Stimulated activated CD8-positive, alpha-beta memory T cell treated with anti-CD3 and anti-CD28 coated beads, Interleukin-12 subunit alpha, Interleukin-12 subunit beta, amount 100 ng/mL, for 24 hours (primary cell): Measurements from ENCODE around the gene BCL11A.

ENCODE experiments used
- DNase-seq: peaks from one replicate; pipeline ENCODE4 v3.0.0-alpha.2; 2020; ENCODE audit errors: extremely low read depth

Gene BCL11A

DNA sequence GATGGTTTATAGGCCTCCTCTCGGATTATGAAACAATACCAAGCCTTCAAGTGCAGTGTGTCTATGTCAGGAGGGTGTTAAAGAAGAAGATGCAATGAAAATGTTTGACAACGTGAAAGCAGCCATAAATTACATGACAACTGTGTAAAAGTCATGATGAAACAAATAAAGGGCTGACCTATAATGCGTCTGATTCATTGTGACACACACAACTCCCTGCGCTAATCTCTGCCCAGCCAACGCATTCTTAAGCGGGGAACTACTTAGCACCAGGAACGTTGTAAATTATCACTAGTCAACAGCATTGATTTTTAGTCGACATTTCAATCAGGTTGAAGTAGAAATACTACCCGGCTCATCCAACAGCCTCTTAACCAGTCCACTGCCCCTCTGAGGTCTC is 26.8 kb downstream of the BCL11A start:
- no peak for DNase-seq

DNA sequence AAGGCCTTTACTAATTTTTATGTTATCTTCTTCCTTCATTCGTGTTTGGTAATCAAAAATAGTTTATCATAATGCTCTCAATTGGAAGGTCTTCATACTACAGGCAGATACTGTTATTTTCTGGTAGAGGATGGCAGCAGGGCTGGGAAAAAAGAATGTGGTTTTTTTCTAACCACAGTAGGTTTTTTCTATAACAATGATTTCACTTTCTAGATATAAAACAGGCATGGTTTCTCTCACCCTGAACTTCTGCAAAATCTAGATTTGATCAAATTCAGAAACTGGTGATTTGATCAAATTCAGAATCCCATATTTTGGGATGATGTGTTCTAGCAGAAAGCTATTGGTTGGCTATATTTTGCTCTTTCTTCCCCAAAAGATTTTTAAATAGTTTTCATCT is 27.6 kb downstream of the BCL11A start:
- DNase-seq, result no peak

DNA sequence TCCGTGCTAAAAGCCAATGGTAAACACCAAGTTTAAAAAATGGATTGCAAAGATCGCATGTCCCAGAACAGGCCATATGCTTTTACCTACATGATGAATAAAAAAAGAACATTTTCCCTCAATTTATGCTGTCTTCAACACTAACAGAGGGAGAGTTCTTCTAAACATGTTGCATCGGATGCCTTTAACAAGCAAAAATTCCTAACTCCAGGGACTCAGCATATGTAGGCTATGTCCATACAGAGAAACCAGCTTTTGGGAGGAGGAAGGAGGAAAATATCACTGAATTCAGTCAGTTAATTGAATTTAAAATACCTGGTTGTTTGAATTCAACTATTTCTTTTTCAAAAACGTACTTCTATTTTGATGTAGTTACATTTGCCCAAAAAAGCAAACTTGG is 28.6 kb downstream of the BCL11A start:
- DNase-seq, result no peak

DNA sequence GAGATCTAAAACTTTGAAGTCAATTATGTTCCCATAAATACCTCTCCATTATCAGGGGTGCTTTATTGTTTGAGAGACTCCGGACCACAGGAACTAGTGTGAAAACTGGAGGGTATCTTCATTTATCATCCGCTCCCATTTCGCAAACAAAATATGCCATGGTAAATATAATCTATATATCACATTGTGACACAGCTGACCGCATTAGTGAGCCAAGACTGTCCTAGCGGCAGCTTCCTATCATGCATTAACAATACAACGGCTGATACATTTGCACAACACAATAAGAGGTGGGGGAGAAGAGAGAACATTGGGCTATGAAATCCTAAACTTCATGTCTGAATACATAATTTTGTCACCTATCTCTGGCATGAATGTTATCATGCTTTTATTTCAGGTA is 29.5 kb downstream of the BCL11A start:
- DNase-seq, result no peak

DNA sequence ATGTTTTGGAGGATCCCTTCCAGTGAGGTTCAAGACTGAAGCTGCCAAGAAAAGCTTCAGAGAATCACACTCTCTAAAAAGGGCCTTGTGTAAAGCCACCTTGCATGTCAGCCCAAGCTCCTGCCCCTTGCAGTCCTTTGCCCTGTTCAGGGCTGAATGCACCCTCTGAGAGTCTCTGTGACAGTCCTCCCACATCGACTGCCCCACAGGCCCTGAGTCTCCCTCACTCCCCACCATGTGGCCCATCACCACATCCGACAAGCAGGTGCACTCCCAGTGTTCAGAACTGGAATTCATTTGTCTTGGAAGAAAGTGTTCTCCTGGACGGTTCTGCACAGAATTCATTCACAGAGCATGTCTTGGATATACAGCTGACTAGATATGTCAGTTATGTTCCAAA is 31.0 kb downstream of the BCL11A start:
- DNase-seq, result no peak

DNA sequence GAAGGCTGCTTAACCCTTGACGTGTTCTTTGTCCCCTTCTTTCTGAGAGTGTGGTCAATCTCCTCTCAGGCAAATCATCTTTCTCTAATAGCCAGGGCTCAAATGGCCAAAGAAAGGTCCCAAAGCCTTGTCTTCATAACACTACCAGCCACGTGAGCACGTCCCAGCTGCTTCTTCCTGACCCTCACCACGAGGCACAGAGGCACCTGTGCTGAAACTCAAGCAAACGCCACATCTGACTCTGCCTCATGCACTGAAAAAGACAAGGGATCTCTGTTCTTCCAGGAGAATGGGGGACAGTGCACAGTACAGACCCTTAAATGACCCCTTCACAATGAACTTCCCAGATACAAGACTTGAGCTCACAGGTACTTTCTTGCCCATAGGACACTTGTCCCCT is 31.8 kb downstream of the BCL11A start:
- DNase-seq, result no peak

DNA sequence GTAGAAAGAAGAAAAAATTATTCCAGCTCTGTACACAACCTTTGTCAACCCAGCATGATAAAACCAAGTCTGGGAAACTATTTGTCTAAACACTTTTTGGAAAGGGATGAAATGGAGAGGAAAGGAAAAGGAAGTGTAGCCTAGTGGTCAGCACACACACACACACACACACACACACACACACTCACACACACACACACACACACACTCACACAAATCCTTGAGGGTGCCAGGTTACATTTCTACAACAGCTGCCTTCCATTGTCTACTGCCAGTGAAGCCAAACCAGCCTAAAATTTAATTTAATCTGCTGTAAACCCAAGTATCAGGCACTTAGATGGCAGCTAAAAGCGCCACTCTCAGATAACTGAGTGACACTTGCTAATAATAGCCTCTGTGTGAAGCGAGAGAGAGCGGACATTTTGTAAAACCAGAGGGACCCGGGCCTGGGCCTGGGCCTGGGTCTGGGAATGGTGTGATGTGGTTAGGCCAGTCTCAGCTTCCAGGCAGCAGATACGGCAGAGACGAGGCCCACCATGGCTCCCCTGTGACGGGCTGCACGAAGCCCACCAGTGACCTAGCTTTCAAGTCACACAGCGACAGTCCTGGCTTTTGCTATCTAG is 32.4 kb downstream of the BCL11A start:
- no peak for DNase-seq

DNA sequence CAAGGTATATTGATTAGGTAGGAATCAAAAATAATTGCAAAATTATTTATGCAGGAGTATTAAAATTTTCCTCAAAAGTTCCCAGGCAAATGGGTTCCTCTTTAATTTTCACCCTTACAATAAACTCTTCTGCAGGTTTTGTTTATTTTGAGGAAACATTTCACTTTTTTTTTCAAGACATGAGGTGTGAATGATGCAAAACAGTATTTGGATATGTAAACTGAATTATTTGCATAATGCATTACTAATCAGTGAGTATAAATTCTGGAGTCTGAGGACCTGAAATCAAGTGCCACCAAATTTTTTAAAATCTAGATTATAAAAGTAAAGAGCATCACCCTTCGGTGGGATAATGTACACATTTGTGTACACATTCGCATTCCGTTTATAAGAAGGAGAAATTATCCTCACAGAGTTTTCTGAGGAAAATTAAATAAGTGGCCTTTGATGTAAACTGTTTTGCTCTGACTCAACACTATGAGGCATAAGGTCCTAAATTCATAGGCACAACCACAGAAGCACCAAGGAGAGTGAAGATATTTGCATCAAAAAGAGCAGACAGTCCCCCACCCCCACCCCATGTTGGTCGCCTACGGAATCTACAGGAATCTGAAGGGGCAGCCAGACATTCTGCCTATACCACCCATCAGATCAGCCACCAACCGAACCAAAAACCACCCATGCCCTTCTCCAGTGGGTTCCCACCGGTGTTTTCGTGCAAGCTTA is 33.1 kb downstream of the BCL11A start:
- no peak for DNase-seq

DNA sequence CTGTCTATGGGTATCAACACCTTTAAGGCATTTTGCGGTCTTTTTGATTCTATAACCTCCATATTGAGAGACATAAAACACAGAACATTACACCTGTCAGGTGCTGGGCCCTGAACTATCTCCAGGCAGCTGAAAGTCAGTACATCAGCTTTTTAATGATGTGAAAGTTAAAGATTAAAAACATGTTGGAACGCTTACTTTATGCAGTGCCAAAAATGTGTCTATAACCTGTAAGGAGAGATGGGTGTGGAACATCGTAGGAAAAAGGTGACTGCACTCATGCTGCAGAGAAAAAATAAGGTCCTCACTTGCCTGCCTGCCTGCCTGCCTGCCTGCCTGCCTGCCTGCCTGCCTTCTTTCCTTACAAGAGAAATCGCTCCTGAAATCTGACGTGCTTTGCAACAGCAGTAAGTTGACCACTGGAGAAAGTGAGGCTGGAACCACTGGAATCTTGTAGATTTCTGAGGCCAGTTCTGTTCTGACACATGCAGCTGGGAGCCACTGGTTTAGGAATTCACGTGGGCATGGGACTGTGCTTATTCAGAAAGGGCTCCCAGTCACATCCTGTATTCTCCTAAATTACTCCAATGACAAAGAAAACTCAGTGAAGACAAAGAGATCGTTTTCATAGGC is 34.1 kb downstream of the BCL11A start:
- no peak for DNase-seq

DNA sequence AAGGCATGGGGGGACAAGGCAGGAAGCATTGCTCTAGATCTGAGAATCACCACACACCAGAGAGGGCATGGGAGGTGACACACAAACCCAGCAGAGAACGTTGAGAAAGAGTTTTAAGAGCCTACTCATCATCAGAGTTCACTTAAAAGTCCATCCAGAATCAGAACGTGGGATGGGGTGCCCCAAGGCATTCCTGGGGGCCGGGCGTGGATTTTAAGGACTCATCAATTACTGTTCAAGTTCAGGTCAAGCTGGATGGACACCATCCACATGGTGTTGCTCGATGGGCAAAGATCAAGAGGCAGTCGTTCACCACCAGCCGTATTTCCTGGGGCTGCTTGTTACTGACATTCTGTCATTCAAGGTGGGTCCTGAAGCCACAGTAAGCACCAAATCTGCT is 34.9 kb downstream of the BCL11A start:
- DNase-seq, result no peak

DNA sequence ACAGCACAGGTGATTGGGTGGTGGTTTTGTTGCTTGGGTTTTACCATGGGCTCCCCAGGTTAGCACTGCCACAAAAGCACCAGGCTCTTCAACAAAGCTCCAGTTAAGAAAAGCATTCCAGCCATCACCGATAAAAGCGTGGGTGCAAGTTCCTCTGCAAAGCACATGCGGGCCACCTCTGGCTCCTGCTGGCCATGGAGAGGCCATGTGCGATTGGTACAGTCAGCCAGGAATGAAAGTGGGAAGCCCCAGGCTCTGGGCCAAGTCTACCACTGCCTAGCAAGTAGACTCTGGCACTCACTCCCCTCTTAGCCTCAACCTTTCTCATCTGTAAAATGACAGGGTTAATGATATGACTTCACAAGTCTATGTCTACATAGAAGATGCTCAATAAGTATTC is 36.0 kb downstream of the BCL11A start:
- DNase-seq, result no peak

DNA sequence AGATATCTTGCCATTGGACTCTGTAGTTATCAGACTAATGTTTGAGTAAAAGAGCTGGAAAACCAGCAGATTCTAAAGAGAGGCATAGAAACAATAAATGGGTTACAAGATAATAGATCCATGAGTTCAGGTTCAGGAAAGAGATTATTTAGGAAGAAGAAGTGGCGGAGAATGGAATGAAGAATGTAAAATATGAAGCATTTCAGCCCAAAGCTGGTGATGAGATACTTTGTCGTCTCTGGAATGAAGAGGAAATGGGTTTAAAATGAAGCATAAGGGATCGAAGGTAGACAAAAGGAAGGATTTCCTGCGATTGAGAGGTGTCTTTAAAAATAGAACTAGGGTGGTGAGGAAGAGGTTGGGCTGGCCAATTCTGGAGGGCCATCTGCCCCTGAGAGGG is 36.6 kb downstream of the BCL11A start:
- DNase-seq, result no peak

DNA sequence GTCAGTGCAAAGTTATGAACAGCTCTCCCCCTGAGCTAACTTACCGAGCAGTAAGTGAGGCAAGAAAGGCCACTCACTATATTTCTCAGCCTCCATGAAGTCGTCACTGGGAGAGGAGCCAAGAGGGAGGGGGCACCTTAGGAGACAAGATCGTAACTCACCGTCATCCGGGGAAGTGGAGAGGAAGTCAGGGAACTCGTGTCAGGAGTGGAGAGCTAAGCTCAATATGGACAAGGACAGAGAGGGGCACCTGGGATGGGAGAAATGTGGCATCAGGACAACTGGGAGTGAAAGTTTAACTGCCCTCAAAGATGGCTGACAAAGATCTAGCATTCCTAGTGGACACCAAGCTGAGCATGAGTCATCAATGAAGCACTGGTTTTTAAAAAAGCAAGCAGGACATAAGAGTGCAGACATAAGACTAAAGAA is 37.1 kb downstream of the BCL11A start:
- no peak for DNase-seq

DNA sequence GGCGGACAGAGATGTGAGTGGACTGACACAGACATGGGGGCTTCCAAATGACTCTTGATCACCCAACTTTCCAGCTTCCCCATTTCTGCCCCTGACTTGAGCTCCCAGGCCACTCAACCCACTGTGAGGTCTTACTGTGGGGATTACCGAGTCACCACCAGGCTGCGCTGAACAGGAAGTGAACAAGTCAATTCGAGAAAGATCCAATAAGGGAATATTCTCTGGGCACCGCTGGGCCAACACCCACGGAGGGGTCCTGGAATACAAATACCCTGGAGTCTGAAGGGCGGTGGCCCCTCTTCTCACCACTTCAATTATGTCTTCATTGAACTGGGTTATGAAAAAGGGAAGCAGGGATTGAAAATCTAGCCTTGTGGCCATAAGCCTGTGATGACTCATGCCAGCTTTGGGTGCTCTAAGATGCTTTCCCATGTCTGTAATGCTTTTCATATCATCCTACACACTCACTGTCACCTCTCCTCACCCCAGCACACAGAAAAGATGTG is 37.7 kb downstream of the BCL11A start:
- DNase-seq, result no peak

DNA sequence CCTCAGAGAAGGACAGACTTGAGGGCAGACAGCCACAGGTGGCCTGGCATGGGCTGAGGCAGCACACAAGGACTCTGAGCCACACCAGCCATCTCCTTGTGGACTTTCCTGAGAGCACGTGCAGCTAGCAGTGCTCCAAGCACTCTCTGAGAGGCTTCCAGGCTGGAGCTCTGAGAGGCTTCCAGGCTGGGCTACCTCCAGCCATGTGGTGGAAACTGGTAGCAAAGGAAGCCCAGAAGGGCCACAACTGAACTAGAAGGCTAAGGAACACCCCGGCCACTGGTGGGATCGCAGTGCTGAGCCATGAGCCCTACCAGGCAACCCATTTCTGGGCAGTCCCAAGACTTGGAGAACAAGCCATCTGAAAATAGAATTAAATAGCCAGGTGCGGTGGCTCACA is 39.5 kb downstream of the BCL11A start:
- DNase-seq, result no peak

DNA sequence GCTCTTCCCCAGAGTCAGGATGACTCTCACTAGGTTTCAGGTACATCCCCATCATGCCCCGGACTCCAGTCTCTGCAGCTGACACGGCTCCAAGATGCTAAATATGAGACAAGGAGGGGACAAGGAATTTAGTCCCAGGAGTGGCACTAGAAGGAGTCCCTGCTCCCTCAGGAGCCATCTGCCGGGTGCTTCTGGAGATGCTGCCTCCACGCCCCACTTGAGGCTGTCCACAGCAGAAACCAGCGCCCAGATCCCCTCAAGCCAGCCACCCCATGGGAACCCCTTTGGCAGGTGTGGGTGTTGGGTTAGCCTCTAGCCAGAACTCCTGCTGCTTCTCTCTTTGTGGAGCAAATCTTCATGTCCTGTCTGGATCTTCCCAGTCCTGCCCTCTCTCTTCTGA is 40.3 kb downstream of the BCL11A start:
- DNase-seq, result no peak

DNA sequence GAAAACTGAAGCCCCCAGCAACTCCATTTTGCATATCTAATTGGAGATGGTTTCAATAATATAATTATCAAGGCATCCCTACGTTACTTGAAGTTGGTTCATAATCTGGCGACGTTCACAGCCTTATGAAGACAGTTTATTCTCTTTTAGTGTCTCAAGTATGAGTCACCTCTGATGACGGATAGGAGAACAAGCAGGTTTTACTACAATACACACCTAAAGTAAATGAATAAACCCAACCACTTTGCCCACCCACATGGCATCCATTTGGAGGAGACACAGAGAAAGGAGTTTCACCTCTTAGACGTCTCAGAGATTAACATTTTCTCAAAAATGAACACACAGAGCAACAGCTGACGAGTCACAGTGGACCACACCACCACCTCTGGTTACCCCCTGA is 40.8 kb downstream of the BCL11A start:
- DNase-seq, result no peak

DNA sequence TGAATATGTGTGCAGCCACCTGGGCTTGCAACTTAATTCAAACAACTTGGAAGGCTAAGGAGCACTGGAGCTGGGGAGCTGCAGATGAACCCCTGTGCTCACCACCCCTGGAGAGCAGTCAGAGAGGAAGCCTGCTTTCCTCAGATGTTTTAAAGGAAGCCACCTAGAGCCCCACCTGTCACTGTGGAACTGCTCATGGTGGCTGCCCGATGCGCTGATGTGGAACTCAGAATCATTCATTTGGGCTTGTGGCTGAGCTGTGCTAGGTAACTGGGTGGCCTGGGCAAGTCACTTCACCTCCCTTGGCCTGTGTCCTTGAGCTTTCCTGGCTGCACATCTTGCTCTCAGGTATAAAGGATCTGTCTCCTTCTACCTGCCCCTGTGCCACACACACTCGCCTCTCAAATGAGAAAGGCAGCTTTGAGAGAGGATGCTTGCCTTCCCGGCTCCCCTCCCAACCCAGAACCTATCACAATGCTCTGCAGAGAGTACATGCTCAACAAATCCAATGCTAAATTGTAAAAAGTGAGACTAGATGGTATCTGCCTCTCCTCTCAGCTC is 41.3 kb downstream of the BCL11A start:
- DNase-seq, result no peak

DNA sequence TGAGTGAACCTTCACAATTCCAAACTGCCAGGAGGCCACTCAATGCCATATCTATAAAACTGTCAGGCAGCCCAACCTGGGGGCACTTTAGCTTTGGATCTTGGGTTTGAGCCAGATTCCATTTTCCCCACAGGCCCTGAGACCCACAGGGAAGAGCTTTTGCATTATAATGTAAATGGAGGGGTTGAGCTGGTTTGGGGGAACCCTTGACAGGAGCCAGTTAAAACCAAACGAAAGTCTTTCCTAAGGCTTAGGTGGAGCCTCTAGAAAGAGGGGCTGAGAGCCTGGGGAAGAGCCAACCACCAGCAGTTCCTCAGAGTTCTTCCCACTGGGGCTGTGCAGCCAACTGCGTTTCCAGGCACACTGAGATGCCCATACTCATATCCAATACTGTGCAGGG is 42.7 kb downstream of the BCL11A start:
- DNase-seq, result no peak

DNA sequence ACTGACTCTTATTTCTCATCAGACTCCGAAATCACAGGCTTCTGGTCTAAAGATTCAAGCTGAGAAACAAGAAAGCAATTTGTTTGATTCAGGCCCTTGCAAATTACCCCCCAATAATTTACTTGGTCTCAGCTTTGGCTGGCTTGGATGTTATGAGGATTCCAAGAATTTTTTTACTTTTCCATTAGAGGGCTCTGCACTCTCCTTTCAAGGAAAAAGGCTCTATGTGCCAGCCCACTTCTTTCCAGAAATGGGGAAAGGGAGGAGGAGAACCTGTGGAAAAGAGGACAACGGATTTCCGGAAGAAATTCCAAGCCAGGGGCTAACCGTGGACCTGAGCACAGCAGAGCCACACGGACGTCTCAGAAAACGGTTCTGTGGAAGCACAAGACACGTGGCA is 44.4 kb downstream of the BCL11A start:
- DNase-seq, result no peak

DNA sequence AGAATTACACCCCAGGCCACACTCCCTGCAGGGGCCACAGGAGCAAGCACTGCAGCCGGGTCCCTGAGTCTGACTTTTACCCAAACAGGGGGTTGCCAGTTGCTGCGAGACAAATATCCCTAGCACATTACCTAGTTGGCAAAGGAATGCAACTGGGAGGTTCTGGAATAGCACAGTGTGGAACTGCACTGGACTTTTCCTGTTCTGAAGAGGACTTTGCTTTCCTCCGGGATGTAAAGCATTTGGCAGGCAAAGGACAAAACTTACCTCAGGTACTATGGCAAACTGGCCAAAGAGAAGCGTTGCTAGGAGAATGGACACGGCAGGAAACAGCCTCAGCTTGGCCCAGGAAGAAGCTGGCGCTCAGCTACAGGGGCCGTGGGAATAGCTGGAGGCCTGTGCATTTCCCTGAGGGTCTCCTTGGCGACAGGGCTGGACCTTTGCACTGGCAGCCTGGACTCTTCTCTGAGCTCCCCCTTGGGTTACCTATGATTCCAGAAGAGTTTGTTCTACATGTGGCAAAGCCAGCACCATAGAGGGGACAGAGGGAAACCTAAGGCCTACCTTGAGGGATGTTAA is 45.0 kb downstream of the BCL11A start:
- DNase-seq, result no peak

DNA sequence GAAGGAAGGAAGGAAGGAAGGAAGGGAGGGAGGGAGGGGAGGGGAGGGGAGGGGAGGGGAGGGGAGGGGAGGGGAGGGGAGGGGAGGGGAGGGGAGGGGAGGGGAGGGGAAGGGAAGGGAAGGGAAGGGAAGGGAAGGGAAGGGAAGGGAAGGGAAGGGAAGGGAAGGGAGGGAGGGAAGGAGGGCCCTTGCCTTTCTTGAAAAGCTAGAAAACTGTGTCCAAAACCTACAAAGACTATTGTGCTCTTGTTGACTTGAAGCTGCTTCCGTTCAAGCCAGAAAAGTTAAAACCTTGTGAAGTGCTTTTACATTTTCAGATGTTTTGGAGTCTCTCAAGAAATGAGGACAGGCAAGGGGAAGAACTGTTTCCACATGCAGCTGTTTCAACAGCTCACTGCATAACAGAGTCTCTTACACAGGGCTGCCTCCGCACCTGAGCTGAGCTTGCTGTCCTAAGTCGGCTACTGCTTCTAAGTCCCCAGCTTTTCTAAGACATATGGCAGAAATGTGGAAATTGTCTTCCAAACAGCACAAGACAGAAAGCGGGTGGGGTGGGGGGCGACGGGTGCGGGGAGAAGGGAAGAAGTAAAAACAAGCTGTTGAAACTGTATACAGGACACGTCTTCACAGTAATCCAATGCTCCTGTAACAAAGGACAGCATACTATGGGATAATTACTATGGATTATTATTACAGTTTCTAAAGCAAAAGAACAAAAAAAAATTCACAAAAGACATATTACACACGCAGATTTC is 46.1 kb downstream of the BCL11A start:
- no peak for DNase-seq
